ENCODE measurements around the gene E2F2. TPM values are rescaled to one million over a fixed set of nuclear protein-coding genes. Genes with fewer than 3 reads are reported as not detected.

The E2F2 gene
- total and polyA plus RNA-seq, 2 of the 13 experiments (the other 11 are each of a cell fraction or from before 2014, with no cell fraction given) = 0.65 to 6.6 TPM

DNA sequence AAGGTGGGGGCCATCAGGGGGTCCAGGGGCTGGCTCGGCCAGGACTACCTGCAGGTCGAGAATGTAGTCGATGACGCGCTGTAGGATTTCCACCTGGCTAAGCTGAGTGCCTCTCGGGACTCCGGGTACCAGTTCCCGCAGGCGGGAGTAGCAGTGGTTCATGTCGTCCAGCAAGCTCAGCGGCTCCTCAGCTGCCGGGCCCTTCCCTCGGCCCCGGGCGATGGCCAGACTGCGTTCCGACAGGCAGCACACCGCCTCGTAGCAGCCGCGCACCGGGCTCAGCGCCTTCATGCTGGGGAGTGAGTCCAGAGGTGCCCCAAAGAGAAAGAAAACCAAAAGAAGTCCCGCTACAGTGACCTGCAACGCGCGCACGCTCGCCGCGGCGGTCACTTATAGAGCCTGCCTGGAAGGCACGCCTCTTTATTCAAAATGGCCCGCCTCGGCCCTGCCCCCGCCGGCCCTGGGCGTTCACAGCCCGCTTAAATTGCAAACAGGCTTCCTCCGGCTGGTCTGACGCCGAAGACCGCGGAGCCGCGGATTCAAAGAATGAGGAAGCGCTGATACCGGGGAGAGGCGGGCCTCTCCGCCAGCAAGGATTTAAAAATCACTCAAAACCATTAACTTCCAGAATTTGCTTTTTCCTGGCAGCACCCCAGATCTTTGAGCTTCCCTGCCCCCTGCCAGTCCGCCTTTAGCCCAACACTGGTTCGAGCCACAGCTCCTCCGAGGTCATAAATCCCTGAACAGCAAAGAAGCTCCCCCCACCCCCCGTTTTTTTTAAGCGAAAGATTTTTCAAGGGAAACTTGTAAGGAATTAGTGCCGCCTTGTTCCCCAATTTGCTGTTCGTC lies 28.3 kb upstream of the E2F2 start, which contains the start of gene ID3 (continued):
- TF ChIP-seq ZFP82 (CRISPR knock-in tag; IDR thresholded peaks at IDR 0.05; ENCODE audit: borderline replicate concordance) (peak; percentile 79; the same call in 1 of the 2 replicates), KAT8 (CRISPR knock-in tag; IDR thresholded peaks at IDR 0.05) (peak; percentile 76), CEBPG (CRISPR knock-in tag; IDR thresholded peaks at IDR 0.05) (peak; percentile 9; the same call in 1 of the 2 replicates), PAF1 (CRISPR knock-in tag; IDR thresholded peaks at IDR 0.05) (no peak), SNAPC5 (CRISPR knock-in tag; IDR thresholded peaks at IDR 0.05; ENCODE audit: borderline replicate concordance) (peak; percentile 72; the same call in 1 of the 2 replicates), ZBTB1 (CRISPR knock-in tag; IDR thresholded peaks at IDR 0.05; ENCODE audit: borderline replicate concordance) (no peak), PHF21A (CRISPR knock-in tag; IDR thresholded peaks at IDR 0.05) (peak; percentile 31; the same call in 1 of the 2 replicates), SIX4 (CRISPR knock-in tag; IDR thresholded peaks at IDR 0.05) (no peak), SYNCRIP (IDR thresholded peaks at IDR 0.05; ENCODE audit: insufficient read depth, low read depth, low read length) (no peak), ZNF547 (CRISPR knock-in tag; IDR thresholded peaks at IDR 0.05) (no peak; the same call in 1 of the 2 replicates), MTF2 (CRISPR knock-in tag; IDR thresholded peaks at IDR 0.05; ENCODE audit: borderline replicate concordance) (no peak), ZBTB39 (CRISPR knock-in tag; IDR thresholded peaks at IDR 0.05) (no peak), CBX1 (IDR thresholded peaks at IDR 0.05; ENCODE audit: low read depth) (peak; percentile 78), CREBL2 (CRISPR knock-in tag; IDR thresholded peaks at IDR 0.05; ENCODE audit: borderline replicate concordance) (no peak), FOXA3 (CRISPR knock-in tag; IDR thresholded peaks at IDR 0.05) (peak; percentile 38; the same call in 1 of the 2 replicates), ZNF205 (CRISPR knock-in tag; IDR thresholded peaks at IDR 0.05) (0 out of 2 replicates have a peak, but pooled peaks have one; percentile 52), ZNF609 (CRISPR knock-in tag; IDR thresholded peaks at IDR 0.05; ENCODE audit: borderline replicate concordance) (no peak), ZSCAN22 (CRISPR knock-in tag; IDR thresholded peaks at IDR 0.05) (no peak)
- TF ChIP-seq, protein P1, sequence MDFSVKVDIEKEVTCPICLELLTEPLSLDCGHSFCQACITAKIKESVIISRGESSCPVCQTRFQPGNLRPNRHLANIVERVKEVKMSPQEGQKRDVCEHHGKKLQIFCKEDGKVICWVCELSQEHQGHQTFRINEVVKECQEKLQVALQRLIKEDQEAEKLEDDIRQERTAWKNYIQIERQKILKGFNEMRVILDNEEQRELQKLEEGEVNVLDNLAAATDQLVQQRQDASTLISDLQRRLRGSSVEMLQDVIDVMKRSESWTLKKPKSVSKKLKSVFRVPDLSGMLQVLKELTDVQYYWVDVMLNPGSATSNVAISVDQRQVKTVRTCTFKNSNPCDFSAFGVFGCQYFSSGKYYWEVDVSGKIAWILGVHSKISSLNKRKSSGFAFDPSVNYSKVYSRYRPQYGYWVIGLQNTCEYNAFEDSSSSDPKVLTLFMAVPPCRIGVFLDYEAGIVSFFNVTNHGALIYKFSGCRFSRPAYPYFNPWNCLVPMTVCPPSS (IDR thresholded peaks at IDR 0.05) = no peak
- TF ChIP-seq, protein P2, sequence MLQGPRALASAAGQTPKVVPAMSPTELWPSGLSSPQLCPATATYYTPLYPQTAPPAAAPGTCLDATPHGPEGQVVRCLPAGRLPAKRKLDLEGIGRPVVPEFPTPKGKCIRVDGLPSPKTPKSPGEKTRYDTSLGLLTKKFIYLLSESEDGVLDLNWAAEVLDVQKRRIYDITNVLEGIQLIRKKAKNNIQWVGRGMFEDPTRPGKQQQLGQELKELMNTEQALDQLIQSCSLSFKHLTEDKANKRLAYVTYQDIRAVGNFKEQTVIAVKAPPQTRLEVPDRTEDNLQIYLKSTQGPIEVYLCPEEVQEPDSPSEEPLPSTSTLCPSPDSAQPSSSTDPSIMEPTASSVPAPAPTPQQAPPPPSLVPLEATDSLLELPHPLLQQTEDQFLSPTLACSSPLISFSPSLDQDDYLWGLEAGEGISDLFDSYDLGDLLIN (CRISPR knock-in tag; IDR thresholded peaks at IDR 0.05; ENCODE audit: borderline replicate concordance) = no peak

Measured in HepG2 (cell line).